IgD-negative memory B cell (primary cell): ENCODE data around the gene CADPS. TPM values are rescaled to one million over a fixed set of nuclear protein-coding genes. Genes with fewer than 3 reads are reported as not detected.
A peak's percentile ranks its signal among the peaks of the same experiment; 100 is the strongest.

Experiments used
- H3K27ac Mint-ChIP-seq, 3 donors: one replicate each; pipeline ENCODE4 v1.8.0; 2020 to 2022; ENCODE audit warnings: mild to moderate bottlenecking in 3 of 3, mixed read lengths in 3 of 3, moderate library complexity in 1 of 3
- H3K27me3 Mint-ChIP-seq: one replicate; pipeline ENCODE4 v1.8.0; 2021; ENCODE audit warnings: mixed read lengths
- H3K36me3 Mint-ChIP-seq: one replicate; pipeline ENCODE4 v1.8.0; 2020; ENCODE audit warnings: mild to moderate bottlenecking, mixed read lengths
- H3K4me1 Mint-ChIP-seq, 3 donors: one replicate each; pipeline ENCODE4 v1.8.0; 2020 to 2022; ENCODE audit warnings: mixed read lengths in 3 of 3, mild to moderate bottlenecking in 1 of 3
- H3K4me3 Mint-ChIP-seq, 4 donors: one replicate each; pipeline ENCODE4 v1.8.0; 2020 to 2022; ENCODE audit warnings: mild to moderate bottlenecking in 4 of 4, mixed read lengths in 4 of 4, moderate library complexity in 3 of 4
- H3K9me3 Mint-ChIP-seq, 3 donors: one replicate each; pipeline ENCODE4 v1.8.0; 2020 to 2021; ENCODE audit warnings: mixed read lengths in 3 of 3, mild to moderate bottlenecking in 1 of 3
- polyA plus RNA-seq: library from polyadenylated mRNA; unstranded; fragments of 300-500 nt; fragmentation: Illumina TruSeq; gene quantifications from one replicate; pipeline ENCODE4 v1.2.3, GENCODE V29; 2021

The CADPS gene
- polyA plus RNA-seq, 1 donor from 2014 or later: not detected

GRCh38 chr3:62653796-62654195 lies 221.4 kb downstream of the CADPS start:
- Mint-ChIP-seq H3K4me3 (no peak overlapping the region), H3K9me3 (peaks cover 0 to 2% (median 0%) of the 10 kb centered on the region in 3 donors), H3K4me1 (no peaks in the 10 kb centered on the region), H3K36me3 (no peaks in the 10 kb centered on the region), H3K27me3 (no peaks in the 10 kb centered on the region), H3K27ac (peak overlapping the region in 1 of 3 donors; percentile 35)

- Mint-ChIP-seq H3K36me3 (no peaks in the 10 kb centered on the region), H3K9me3 (no peaks in the 10 kb centered on the region), H3K4me3 (no peak overlapping the region), H3K4me1 (no peaks in the 10 kb centered on the region), H3K27me3 (no peaks in the 10 kb centered on the region), H3K27ac (no peak overlapping the region)
Measured at GRCh38 chr3:62647711-62648110, 227.5 kb downstream of the CADPS start.

GRCh38 chr3:62644493-62644892 lies 230.7 kb downstream of the CADPS start:
- H3K9me3 Mint-ChIP-seq: no peaks in the 10 kb centered on the region
- H3K27me3 Mint-ChIP-seq: no peaks in the 10 kb centered on the region
- no peak overlapping the region for H3K27ac Mint-ChIP-seq
- no peak overlapping the region for H3K4me3 Mint-ChIP-seq
- no peaks in the 10 kb centered on the region for H3K36me3 Mint-ChIP-seq
- H3K4me1 Mint-ChIP-seq: no peaks in the 10 kb centered on the region

GRCh38 chr3:62638316-62638715 lies 236.9 kb downstream of the CADPS start:
- Mint-ChIP-seq H3K9me3 (no peaks in the 10 kb centered on the region), H3K27me3 (no peaks in the 10 kb centered on the region), H3K4me3 (no peak overlapping the region), H3K27ac (no peak overlapping the region), H3K36me3 (no peaks in the 10 kb centered on the region), H3K4me1 (no peaks in the 10 kb centered on the region)

GRCh38 chr3:62636235-62636826 lies 238.9 kb downstream of the CADPS start:
- Mint-ChIP-seq H3K27ac (no peak overlapping the region), H3K36me3 (no peaks in the 10 kb centered on the region), H3K9me3 (no peaks in the 10 kb centered on the region), H3K4me3 (no peak overlapping the region), H3K4me1 (no peaks in the 10 kb centered on the region), H3K27me3 (no peaks in the 10 kb centered on the region)

GRCh38 chr3:62632510-62633294 lies 242.5 kb downstream of the CADPS start:
- no peak overlapping the region for H3K4me3 Mint-ChIP-seq
- no peak overlapping the region for H3K27ac Mint-ChIP-seq

GRCh38 chr3:62631488-62631887 lies 243.7 kb downstream of the CADPS start:
- H3K27ac Mint-ChIP-seq: no peak overlapping the region
- H3K27me3 Mint-ChIP-seq: peaks cover 2% of the 10 kb centered on the region
- no peaks in the 10 kb centered on the region for H3K36me3 Mint-ChIP-seq
- H3K4me1 Mint-ChIP-seq: no peaks in the 10 kb centered on the region
- H3K4me3 Mint-ChIP-seq: no peak overlapping the region
- no peaks in the 10 kb centered on the region for H3K9me3 Mint-ChIP-seq

More at GRCh38 chr3:62632510-62633294, 242.5 kb downstream of the CADPS start:
- Mint-ChIP-seq H3K4me1 (no peaks in the 10 kb centered on the region), H3K27me3 (peaks cover 2% of the 10 kb centered on the region), H3K9me3 (no peaks in the 10 kb centered on the region), H3K36me3 (no peaks in the 10 kb centered on the region)

- Mint-ChIP-seq H3K9me3 (no peaks in the 10 kb centered on the region), H3K4me3 (no peak overlapping the region), H3K36me3 (no peaks in the 10 kb centered on the region), H3K27ac (no peak overlapping the region), H3K27me3 (peaks cover 2% of the 10 kb centered on the region), H3K4me1 (no peaks in the 10 kb centered on the region)
Measured at GRCh38 chr3:62630664-62631063, 244.6 kb downstream of the CADPS start.

- Mint-ChIP-seq H3K9me3 (no peaks in the 10 kb centered on the region), H3K36me3 (no peaks in the 10 kb centered on the region), H3K4me3 (no peak overlapping the region), H3K27ac (no peak overlapping the region), H3K4me1 (peaks cover 0 to 10% (median 4%) of the 10 kb centered on the region in 3 donors), H3K27me3 (peaks cover 2% of the 10 kb centered on the region)
Measured at GRCh38 chr3:62625268-62625667, 249.9 kb downstream of the CADPS start.

GRCh38 chr3:62624185-62624584 lies 251.0 kb downstream of the CADPS start:
- Mint-ChIP-seq H3K27ac (no peak overlapping the region), H3K9me3 (no peaks in the 10 kb centered on the region), H3K4me3 (no peak overlapping the region), H3K27me3 (no peaks in the 10 kb centered on the region), H3K4me1 (peaks cover 0 to 10% (median 4%) of the 10 kb centered on the region in 3 donors), H3K36me3 (no peaks in the 10 kb centered on the region)

GRCh38 chr3:62622553-62623174 lies 252.6 kb downstream of the CADPS start:
- no peak overlapping the region for H3K27ac Mint-ChIP-seq
- H3K4me1 Mint-ChIP-seq: peaks cover 0 to 10% (median 4%) of the 10 kb centered on the region in 3 donors
- no peaks in the 10 kb centered on the region for H3K36me3 Mint-ChIP-seq
- no peaks in the 10 kb centered on the region for H3K27me3 Mint-ChIP-seq
- no peak overlapping the region for H3K4me3 Mint-ChIP-seq
- H3K9me3 Mint-ChIP-seq: no peaks in the 10 kb centered on the region

GRCh38 chr3:62621925-62622324 lies 253.3 kb downstream of the CADPS start:
- H3K27ac Mint-ChIP-seq: no peak overlapping the region
- no peak overlapping the region for H3K4me3 Mint-ChIP-seq
- no peaks in the 10 kb centered on the region for H3K27me3 Mint-ChIP-seq
- H3K9me3 Mint-ChIP-seq: no peaks in the 10 kb centered on the region
- peaks cover 0 to 10% (median 4%) of the 10 kb centered on the region in 3 donors for H3K4me1 Mint-ChIP-seq
- H3K36me3 Mint-ChIP-seq: peaks cover 3% of the 10 kb centered on the region

GRCh38 chr3:62621176-62621575 lies 254.0 kb downstream of the CADPS start:
- Mint-ChIP-seq H3K4me1 (peaks cover 0 to 10% (median 4%) of the 10 kb centered on the region in 3 donors), H3K9me3 (no peaks in the 10 kb centered on the region), H3K4me3 (no peak overlapping the region), H3K27ac (no peak overlapping the region), H3K27me3 (no peaks in the 10 kb centered on the region), H3K36me3 (peaks cover 3% of the 10 kb centered on the region)

- Mint-ChIP-seq H3K27me3 (peaks cover 1% of the 10 kb centered on the region), H3K4me3 (no peak overlapping the region), H3K4me1 (no peaks in the 10 kb centered on the region), H3K9me3 (no peaks in the 10 kb centered on the region), H3K36me3 (peaks cover 3% of the 10 kb centered on the region), H3K27ac (no peak overlapping the region)
Measured at GRCh38 chr3:62615258-62615849, 259.9 kb downstream of the CADPS start.

GRCh38 chr3:62614527-62614926 lies 260.7 kb downstream of the CADPS start:
- Mint-ChIP-seq H3K27ac (no peak overlapping the region), H3K4me1 (no peaks in the 10 kb centered on the region), H3K4me3 (no peak overlapping the region), H3K27me3 (peaks cover 3% of the 10 kb centered on the region), H3K9me3 (no peaks in the 10 kb centered on the region), H3K36me3 (peaks cover 3% of the 10 kb centered on the region)
